HepG2 (cell line): ENCODE measurements around the gene SAA4. TPM values are rescaled to one million over a fixed set of nuclear protein-coding genes. Genes with fewer than 3 reads are reported as not detected.

Experiments
- ATAC-seq: fragments of 200-7000 bp; cut with Tn5 transposase; 3 replicates; pipeline ENCODE4 v1.9.1; 2020; ENCODE audit warnings: mild to moderate bottlenecking, moderate library complexity
- BruUV-seq: library from RNA; stranded (reverse); fragments of 400-500 nt; replicated peaks from 2 replicates; lab custom pipeline; 2021; lab: Mats Ljungman, UMichigan
- CTCF ChIA-PET: fragments of 300-600 bp; formaldehyde crosslinking; extraction: SDS; loops from one replicate; lab custom pipeline; 2021; ENCODE audit warnings: low total read pairs, inconsistent platforms, low intra/inter-chr PET ratio; lab: Yijun Ruan, JAX
- POLR2A ChIA-PET: fragments of 350-600 bp; sonication (Branson Sonifier 250); formaldehyde crosslinking; loops from one replicate; lab custom pipeline; 2020; ENCODE audit warnings: antibody characterized with exemption, inconsistent platforms; lab: Yijun Ruan, JAX
- DNase-seq: peaks from one replicate; pipeline ENCODE4 v3.0.0-alpha.2; 2015; ENCODE audit warnings: low spot score
- FAIRE-seq: peaks from 3 replicates; lab custom pipeline; 2011; peaks lifted over from hg19 to GRCh38; lab: Jason Lieb, UNC
- H2AFZ ChIP-seq: one replicate; pipeline ENCODE4 v1.6.1; 2011; ENCODE audit warnings: low read length, inconsistent platforms
- H3K27ac ChIP-seq: fragments of 300-600 bp; 3 replicates; pipeline ENCODE4 v1.8.0; 2011; ENCODE audit warnings: mixed run types, mild to moderate bottlenecking, mixed read lengths, low read length, inconsistent platforms; ENCODE audit not compliant: insufficient read depth; ENCODE audit errors: extremely low read length
- H3K27me3 ChIP-seq, 2 experiments: fragments of 200-600 bp in 1 of 2; 2 replicates in 1 of 2; 3 replicates in 1 of 2; pipeline versions ENCODE4 v1.6.0 to v1.8.0; 2011; ENCODE audit warnings: low read length in 2 of 2, mild to moderate bottlenecking in 2 of 2, moderate library complexity in 2 of 2, inconsistent platforms in 1 of 2; ENCODE audit not compliant: insufficient read depth in 2 of 2, control insufficient read depth in 1 of 2
- H3K36me3 ChIP-seq, 2 experiments: fragments of 200-600 bp in 1 of 2; replicated peaks in 1 of 2; 2 replicates in 1 of 2; 3 replicates in 1 of 2; pipeline versions ENCODE4 v1.5.1 to v1.8.0; 2011; ENCODE audit warnings: low read length in 2 of 2, inconsistent platforms in 1 of 2; ENCODE audit not compliant: insufficient read depth in 2 of 2, control insufficient read depth in 1 of 2
- H3K4me1 ChIP-seq: 2 replicates; pipeline ENCODE4 v1.5.1; 2012; ENCODE audit warnings: low read length, inconsistent platforms; ENCODE audit not compliant: insufficient read depth
- H3K4me2 ChIP-seq: 2 replicates; pipeline ENCODE4 v1.6.0; 2011; ENCODE audit warnings: low read depth, low read length, inconsistent platforms
- H3K4me3 ChIP-seq, 3 experiments: fragments of 200-600 bp in 1 of 3; sonication (generic), shearing (Covaris generic) in 1 of 3; replicated peaks in 1 of 3; 2 replicates each; pipeline ENCODE4 v1.5.1; 2011 to 2016; ENCODE audit warnings: low read length in 3 of 3, inconsistent platforms in 2 of 3, low read depth in 2 of 3, mild to moderate bottlenecking in 2 of 3, control low read depth in 1 of 3, mixed read lengths in 1 of 3; ENCODE audit not compliant: insufficient read depth in 1 of 3
- H3K79me2 ChIP-seq: one replicate; pipeline ENCODE4 v1.6.1; 2011; ENCODE audit warnings: low read length, inconsistent platforms; ENCODE audit not compliant: insufficient read depth
- H3K9ac ChIP-seq: 2 replicates; pipeline ENCODE4 v1.6.0; 2011; ENCODE audit warnings: mild to moderate bottlenecking, low read depth, low read length, inconsistent platforms; ENCODE audit not compliant: insufficient read depth
- H3K9me3 ChIP-seq: 2 replicates; pipeline ENCODE4 v1.5.1; 2012; ENCODE audit warnings: mild to moderate bottlenecking, low read length
- H4K20me1 ChIP-seq: 2 replicates; pipeline ENCODE4 v1.6.0; 2011; ENCODE audit warnings: inconsistent platforms, mild to moderate bottlenecking, low read length, moderate library complexity; ENCODE audit not compliant: insufficient read depth
- ELK4 ChIP-seq: sonication (generic); formaldehyde crosslinking; IDR thresholded peaks from 2 replicates; pipeline ENCODE4 v1.9.0; 2021; ENCODE audit warnings: missing genetic modification reagents, borderline replicate concordance
- HOXA3 ChIP-seq: sonication (generic); formaldehyde crosslinking; IDR thresholded peaks from 2 replicates; pipeline ENCODE4 v1.5.0; 2020; ENCODE audit warnings: missing genetic modification reagents
- MBNL3 ChIP-seq: fragments of 250-450 bp; sonication (Bioruptor Pico); conservative IDR thresholded peaks from 2 replicates; pipeline ENCODE4 v1.8.0; 2022; ENCODE audit warnings: mild to moderate bottlenecking, inconsistent platforms
- RBFOX2 ChIP-seq: fragments of 200-400 bp; formaldehyde crosslinking; IDR thresholded peaks from 2 replicates; pipeline ENCODE4 v1.6.1; 2017; ENCODE audit warnings: low read depth, mild to moderate bottlenecking, low read length
- RELA ChIP-seq: sonication (generic); formaldehyde crosslinking; IDR thresholded peaks from 2 replicates; pipeline ENCODE4 v1.4.0; 2020; ENCODE audit warnings: missing genetic modification reagents
- SIN3B ChIP-seq: fragments of 150-350 bp; IDR thresholded peaks from 2 replicates; pipeline ENCODE4 v1.6.1; 2014; ENCODE audit warnings: low read length
- SRSF1 ChIP-seq: fragments of 200-400 bp; formaldehyde crosslinking; optimal IDR thresholded peaks from 2 replicates; pipeline ENCODE3; 2017; ENCODE audit warnings: mild to moderate bottlenecking, low read depth, low read length, moderate library complexity
- ZMYM3 ChIP-seq: sonication (generic); formaldehyde crosslinking; IDR thresholded peaks from 2 replicates; pipeline ENCODE4 v1.5.1; 2020; ENCODE audit warnings: mild to moderate bottlenecking, missing genetic modification reagents
- ZNF337 ChIP-seq: sonication (generic); formaldehyde crosslinking; IDR thresholded peaks from 2 replicates; pipeline ENCODE4 v1.5.1; 2020; ENCODE audit warnings: missing genetic modification reagents, low read depth, mild to moderate bottlenecking, borderline replicate concordance
- ZNF512 ChIP-seq: sonication (generic); formaldehyde crosslinking; IDR thresholded peaks from 2 replicates; pipeline ENCODE4 v1.4.0; 2020; ENCODE audit warnings: mild to moderate bottlenecking, missing genetic modification reagents
- ZNF792 ChIP-seq: IDR thresholded peaks from 2 replicates; pipeline ENCODE4 v1.6.1; 2016
- WGBS: methylation state at CpG from one replicate; pipeline ENCODE4 v1.1.6; 2017; ENCODE audit warnings: low lambda C conversion rate; 5-methylcytosine and 5-hydroxymethylcytosine counted together
- in situ Hi-C: cut with HindIII; loops from 2 replicates; pipeline ENCODE4 v1.10.0; 2017; ENCODE audit warnings: low pct_unique_long_range_greater_than_20kb; ENCODE audit not compliant: extremely low pct_ligation_motif_present
- intact Hi-C: fragments of 100-400 bp; cut with micrococcal nuclease; formaldehyde crosslinking; loops from one replicate; pipeline ENCODE4 v1.10.0; 2022; ENCODE audit not compliant: unreplicated experiment
- polyA plus RNA-seq, 8 experiments: library from polyadenylated mRNA; depleted of rRNA in 3 of 8; stranded (reverse) in 7 of 8; unstranded in 1 of 8; fragments of >200 nt; fragmentation: Illumina TruSeq in 4 of 8; extraction: Trizol in 4 of 8; gene quantifications; 2 replicates each; pipeline versions ENCODE4 v1.2.1 to v1.2.3, GENCODE V29; 2011 to 2016; ENCODE audit warnings: low read depth in 4 of 8, missing spikeins in 1 of 8, mixed read lengths in 1 of 8; ENCODE audit not compliant: insufficient read depth in 1 of 8
- total RNA-seq, 5 experiments: library from RNA; depleted of rRNA; stranded (reverse); fragments of >200 nt; fragmentation: Illumina TruSeq; extraction: Trizol; gene quantifications; 2 replicates each; pipeline ENCODE4 v1.2.3, GENCODE V29; 2016; ENCODE audit warnings: low read depth in 1 of 5
- TF ChIP-seq, protein P1 (sequence below): sonication (generic); formaldehyde crosslinking; IDR thresholded peaks from 2 replicates; pipeline ENCODE4 v1.8.0; 2022; ENCODE audit warnings: missing genetic modification reagents, low read depth, mild to moderate bottlenecking, borderline replicate concordance
- TF ChIP-seq, protein P2 (sequence below): sonication (generic); formaldehyde crosslinking; IDR thresholded peaks from 2 replicates; pipeline ENCODE4 v1.9.0; 2022; ENCODE audit warnings: low read depth, missing genetic modification reagents

The SAA4 gene
- total and polyA plus RNA-seq, 2 of the 13 experiments (the other 11 are each of a cell fraction or from before 2014, with no cell fraction given) = 53.4 to 253 TPM

DNA sequence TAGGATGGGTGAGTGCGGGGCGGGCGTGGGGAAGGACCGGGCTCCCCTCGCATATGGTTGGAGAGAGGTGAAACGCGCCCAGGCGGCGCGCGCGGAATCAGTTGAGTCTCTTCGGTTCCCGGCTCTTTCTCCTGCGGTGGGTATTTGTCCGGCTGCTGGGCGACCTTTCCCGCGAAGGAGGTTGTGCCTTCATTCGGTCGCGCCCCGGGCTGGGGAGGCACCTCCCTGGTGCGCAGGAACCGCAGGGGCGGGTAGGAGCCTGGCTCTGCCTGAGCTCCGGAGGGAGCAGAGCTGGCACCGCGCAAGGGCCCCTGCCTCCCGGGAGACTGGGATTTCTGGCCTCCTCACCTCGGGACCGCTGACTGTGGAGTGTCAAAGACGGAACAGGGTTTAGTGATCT is 27.5 kb downstream of the SAA4 start:
- CTCF ChIA-PET = no interaction called here
- intact Hi-C loops (no loop called here), in situ Hi-C loops (no loop called here)
- Histone ChIP-seq H3K27me3 (peaks cover 0 to 4% of the 10 kb centered on the region in 2 experiments; a peak in 1 of 5 replicates), H3K36me3 (no peaks in the 10 kb centered on the region), H3K9me3 (no peaks in the 10 kb centered on the region), H3K9ac (no peak overlapping the region), H4K20me1 (no peaks in the 10 kb centered on the region), H3K79me2 (no peaks in the 10 kb centered on the region), H3K4me1 (peaks cover 15% of the 10 kb centered on the region; the same call in 1 of the 2 replicates), H3K4me2 (no peak overlapping the region), H3K4me3 (no peak overlapping the region), H3K27ac (no peak overlapping the region), H2AFZ (no peak overlapping the region)
- no TSS peak for BruUV-seq
- ATAC-seq = no peak
- no peak for DNase-seq
- TF ChIP-seq ZMYM3 (CRISPR knock-in tag) (no peak), RBFOX2 (no peak), ZNF792 (no peak), HOXA3 (no peak)
- POLR2A ChIA-PET = no interaction called here
- no peak for FAIRE-seq
- 78% methylated on average over 29 of the region's 33 CpGs for WGBS

DNA sequence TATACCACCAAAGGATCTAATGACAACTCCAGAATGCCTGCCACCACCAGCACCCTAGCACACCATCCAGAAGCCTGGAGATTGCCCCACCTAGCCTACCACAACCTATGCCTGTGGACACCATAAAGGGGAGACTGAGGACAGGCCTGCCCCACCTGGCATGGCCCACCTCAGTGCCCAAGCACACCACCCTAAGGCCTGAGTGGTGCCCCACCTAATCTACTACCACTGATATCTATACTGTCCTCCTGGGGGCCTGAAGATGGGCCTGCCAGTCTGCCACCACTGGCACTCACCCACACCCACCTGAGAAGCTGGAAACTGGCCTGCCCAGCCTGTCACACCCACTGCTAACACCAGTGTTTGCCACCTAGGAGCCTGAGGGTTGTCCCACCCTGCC is 31.8 kb downstream of the SAA4 start:
- Histone ChIP-seq H3K27me3 (peaks cover 0 to 4% of the 10 kb centered on the region in 2 experiments; a peak in 1 of 5 replicates), H3K4me2 (no peak overlapping the region), H3K27ac (no peak overlapping the region), H3K36me3 (no peaks in the 10 kb centered on the region), H3K9me3 (no peaks in the 10 kb centered on the region), H3K4me1 (0 out of 2 replicates have a peak, but pooled peaks cover 8% of the 10 kb centered on the region), H3K4me3 (no peak overlapping the region), H3K9ac (no peak overlapping the region), H4K20me1 (no peaks in the 10 kb centered on the region), H3K79me2 (no peaks in the 10 kb centered on the region), H2AFZ (no peak overlapping the region)
- TF ChIP-seq SRSF1 = no peak
- no peak for TF ChIP-seq ZNF337 (CRISPR knock-in tag)
- no peak for TF ChIP-seq MBNL3 (CRISPR knock-in tag)
- no peak for TF ChIP-seq RELA
- TF ChIP-seq, protein P1, sequence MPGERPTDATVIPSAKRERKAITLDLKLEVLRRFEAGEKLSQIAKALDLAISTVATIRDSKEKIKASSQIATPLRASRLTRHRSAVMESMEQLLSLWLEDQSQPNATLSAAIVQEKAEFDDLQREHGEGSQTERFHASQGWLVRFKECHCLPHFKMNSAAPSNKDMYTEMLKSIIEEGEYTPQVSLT (CRISPR knock-in tag) = no peak
- TF ChIP-seq, protein P2, sequence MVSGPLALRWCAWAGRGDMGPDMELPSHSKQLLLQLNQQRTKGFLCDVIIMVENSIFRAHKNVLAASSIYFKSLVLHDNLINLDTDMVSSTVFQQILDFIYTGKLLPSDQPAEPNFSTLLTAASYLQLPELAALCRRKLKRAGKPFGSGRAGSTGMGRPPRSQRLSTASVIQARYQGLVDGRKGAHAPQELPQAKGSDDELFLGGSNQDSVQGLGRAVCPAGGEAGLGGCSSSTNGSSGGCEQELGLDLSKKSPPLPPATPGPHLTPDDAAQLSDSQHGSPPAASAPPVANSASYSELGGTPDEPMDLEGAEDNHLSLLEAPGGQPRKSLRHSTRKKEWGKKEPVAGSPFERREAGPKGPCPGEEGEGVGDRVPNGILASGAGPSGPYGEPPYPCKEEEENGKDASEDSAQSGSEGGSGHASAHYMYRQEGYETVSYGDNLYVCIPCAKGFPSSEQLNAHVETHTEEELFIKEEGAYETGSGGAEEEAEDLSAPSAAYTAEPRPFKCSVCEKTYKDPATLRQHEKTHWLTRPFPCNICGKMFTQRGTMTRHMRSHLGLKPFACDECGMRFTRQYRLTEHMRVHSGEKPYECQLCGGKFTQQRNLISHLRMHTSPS (CRISPR knock-in tag) = no peak
- no peak for TF ChIP-seq ZNF512 (CRISPR knock-in tag)
- TF ChIP-seq ELK4 (CRISPR knock-in tag) = no peak
- no peak for TF ChIP-seq SIN3B
- POLR2A ChIA-PET = no interaction called here
- BruUV-seq = no TSS peak
- in situ Hi-C loops = loop anchor here (5.0 kb wide), 1 partner anchor 87 kb away; no protein-coding TSS in a partner anchor
- ATAC-seq = no peak
- CTCF ChIA-PET = interaction anchor here (3.2 kb wide), 1 partner anchor 90 kb away, joined by 28 read pairs; no protein-coding TSS in a partner anchor
- no peak for FAIRE-seq
- DNase-seq = no peak
- intact Hi-C loops = no loop called here
